ENCODE data around the gene PLXNA4.

GRCh38 chr7:132531562-132531961, 44.7 kb downstream of the PLXNA4 start:
- TF ChIP-seq CTCF (IDR thresholded peaks at IDR 0.05), result no peak
- no peak for TF ChIP-seq POLR2A (IDR thresholded peaks at IDR 0.05)

All from gastroesophageal sphincter (tissue), 3 donors.